GM18520 (cell line): ENCODE measurements around the gene ZC3H12D.
A peak's percentile ranks its signal among the peaks of the same experiment; 100 is the strongest.
"Not testable (repeated sequence)": the region's sequence is repeated elsewhere in the genome, so short reads cannot be mapped to it uniquely, and the experiment has no call there.

ENCODE experiments used
- ATAC-seq: cut with Tn5 transposase; IDR thresholded peaks from one replicate; pipeline ENCODE4 v1.9.1; 2021; ENCODE audit not compliant: unreplicated experiment

Gene ZC3H12D

DNA sequence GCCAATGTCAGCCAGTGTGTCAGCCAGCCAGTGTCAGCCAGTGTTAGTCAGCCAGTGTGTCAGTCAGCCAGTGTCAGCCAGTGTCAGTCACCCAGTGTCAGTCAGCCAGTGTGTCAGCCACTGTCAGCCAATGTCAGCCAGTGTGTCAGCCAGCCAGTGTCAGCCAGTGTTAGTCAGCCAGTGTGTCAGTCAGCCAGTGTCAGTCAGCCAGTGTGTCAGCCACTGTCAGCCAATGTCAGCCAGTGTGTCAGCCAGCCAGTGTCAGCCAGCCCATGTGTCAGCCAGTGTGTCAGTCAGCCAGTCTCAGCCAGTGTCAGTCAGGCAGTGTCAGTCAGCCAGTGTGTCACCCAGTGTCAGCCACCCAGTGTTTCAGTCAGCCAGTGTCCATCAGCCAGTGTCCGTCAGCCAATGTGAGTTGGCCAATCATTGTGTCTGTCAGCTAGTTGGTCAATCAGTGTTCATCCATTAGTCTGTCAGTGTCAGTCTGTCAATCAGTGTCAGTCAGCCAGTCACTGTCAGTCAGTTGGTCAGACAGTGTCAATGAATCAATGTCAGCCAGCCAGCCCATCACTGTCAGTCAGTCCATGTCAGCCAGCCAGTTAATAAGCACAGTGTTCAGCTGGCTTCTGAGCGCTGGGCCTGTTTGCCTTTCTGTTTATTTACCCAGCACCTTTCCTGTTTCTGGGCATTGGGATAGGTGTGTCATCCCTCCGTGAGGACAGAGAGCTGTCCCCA, 40.3 kb downstream of the ZC3H12D start:
- not testable (repeated sequence) for ATAC-seq

DNA sequence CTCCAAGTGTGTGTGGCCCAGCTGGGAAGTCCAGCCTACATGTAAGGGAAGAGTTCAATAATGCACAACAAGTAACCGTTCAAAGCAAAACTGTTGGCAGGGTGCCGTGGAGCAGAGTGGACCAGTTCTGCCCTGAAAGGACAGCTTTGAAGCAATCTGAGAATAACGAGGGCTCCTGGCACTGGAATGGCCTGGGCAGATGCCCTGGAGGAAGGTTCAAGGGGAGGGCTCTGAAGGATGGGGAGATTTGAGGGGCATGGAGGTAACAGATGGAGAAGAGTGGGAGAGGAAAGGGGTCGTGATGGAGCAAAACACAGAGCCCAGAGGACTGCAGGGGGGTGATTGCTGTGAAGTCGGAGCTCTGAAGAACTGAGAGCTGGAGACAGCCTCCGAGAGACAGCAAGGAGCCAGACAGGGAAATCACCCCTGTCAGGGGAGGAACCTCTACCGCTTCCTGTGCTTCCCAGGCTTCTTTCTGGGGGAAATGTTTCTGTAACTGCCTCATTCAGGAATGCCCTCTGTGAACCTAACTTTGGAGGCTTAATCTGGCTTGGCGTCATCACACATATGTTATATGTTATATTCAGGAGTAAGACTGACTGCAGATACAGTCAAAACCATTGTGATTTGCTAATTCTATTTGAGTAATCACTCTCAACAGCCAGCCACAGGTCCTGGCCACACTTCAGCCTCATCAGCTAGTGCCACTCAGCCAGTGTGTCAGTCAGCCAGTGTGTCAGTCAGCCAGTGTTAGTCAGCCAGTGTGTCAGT, 41.2 kb downstream of the ZC3H12D start:
- no peak for ATAC-seq

DNA sequence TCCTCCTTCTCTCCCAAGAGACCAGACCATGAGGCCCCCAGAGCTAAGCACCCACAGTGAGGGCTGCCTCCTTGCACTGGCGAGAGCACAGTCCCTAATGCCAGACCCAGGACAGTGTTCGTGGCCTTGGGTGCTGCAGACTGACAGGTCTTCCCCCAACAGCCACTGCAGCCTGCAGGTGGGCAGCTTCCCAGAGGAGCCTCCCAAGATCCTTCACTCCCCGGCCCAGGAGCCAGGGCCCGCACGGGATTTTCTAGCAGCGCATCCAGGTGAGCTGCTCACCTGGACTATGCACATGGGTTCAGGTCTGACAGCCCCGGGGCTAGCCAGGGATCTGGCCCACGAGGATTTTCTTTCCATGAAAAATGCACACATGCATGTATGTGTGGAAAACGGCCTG, 43.1 kb downstream of the ZC3H12D start:
- no peak for ATAC-seq

DNA sequence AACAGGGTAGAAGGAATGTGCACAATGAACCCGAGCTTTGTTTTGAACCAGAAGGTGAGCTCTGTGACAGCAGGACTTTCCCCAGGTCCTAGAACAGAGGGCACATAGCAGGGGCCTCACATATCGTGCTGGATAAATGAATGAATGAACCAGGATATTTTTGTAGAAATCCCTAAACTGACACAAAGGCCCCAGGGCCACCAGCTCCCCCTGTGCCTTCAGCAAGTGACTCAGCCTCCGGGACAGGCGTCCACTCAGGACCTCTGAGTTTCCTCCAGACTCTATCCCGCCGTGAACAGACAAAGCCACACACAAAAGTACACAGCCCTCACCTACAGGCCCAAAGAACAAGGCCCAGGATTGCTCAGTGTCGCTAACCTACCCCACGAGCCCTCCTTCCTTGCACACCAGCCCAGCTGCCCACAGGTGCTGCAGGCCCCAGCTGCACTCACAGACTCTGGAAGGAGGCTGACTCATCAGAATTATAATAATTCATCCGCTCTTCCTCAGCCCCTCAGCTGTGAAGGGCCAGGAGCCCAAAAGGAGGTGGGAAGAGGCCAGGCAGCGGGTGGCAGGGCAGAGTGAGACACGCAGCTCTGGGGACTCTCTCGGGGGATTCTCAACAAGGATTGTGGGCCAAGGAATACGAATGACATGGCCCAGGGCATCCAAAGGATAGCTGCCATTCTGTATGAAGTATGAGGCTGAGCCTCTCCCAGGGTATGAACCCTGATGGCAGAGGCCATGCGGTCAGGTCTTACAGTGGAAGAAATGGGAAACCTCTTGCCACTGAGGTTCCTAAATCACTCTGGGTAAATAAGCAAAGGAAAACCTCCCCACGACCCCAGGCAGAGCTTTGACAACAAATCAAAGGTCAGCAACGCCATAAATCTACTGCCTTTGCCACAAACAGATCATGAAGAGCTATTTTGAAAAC, 43.8 kb downstream of the ZC3H12D start:
- no peak for ATAC-seq

DNA sequence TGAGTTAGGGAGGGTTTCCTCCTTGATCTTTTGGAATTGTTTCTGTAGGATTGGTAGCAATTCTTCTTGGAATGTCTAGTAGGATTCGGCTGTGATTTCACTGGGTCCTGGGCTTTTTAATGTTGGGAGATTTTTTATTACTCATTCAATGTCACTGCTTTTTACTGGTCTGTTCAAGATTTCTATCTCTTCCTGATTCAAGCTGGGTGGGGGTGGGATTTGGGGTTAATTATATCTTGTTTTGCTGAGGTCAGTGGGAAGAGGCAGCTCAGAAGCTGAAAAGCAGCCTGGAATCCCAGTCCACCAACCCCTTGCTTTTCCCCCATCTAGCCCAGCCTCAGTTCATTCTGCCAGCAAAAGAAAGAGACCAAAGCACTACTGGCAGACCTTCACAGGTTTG, 45.2 kb downstream of the ZC3H12D start:
- no peak for ATAC-seq

DNA sequence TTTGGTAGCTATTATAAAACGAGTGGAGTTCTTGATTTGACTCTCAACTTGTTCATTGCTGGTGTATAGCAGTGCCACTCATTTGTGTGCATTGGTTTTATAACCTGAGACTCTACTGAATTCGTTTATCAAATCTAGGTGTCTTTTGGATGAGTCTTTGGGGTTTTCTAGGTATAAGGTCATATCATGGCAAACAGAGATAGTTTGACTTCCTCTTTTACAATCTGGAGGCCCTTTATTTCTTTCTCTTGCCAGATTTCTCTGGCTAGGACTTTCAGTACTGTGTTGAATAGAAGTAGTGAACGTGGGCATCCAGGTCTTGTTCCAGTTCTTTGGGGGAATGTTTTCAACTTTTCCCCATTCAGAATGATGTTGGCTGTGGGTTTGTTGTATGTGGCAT, 46.0 kb downstream of the ZC3H12D start:
- ATAC-seq, result no peak

DNA sequence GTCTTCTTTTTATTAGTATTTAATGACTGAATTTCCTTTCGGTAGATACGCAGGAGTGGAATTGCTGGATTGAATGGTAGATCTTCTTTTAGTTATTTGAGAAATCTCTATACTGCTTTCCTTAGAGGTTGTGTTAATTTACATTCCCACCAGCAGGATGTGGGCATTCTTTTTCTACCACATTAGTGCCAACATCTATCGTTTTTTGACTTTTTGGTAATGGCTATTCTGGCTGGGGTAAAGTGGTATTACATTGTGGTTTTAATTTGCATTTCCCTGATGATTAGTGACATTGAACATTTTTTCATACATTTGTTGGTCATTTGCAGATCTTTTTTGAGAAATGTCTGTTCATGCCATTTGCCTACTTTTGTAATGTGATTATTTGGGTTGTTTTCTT, 47.6 kb downstream of the ZC3H12D start:
- ATAC-seq, result no peak

DNA sequence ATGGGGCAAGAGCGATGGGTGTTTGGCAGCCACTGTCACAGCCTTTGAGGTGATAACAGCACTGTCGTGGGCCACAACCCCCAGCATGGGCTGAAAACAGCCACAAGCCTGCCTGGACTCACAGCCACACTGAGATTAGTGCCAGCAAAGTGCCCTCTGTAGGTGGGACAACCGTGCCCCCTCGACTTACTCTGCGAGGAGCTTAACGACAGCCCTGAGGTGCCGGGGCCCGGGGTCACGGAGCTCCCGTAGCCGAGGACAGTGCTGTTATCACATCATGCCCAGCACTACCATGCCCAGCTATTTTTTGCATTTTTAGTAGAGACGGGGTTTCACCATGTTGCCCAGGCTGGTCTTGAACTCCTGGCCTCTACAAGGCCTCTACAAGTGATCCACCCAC, 48.2 kb downstream of the ZC3H12D start:
- ATAC-seq, result no peak

DNA sequence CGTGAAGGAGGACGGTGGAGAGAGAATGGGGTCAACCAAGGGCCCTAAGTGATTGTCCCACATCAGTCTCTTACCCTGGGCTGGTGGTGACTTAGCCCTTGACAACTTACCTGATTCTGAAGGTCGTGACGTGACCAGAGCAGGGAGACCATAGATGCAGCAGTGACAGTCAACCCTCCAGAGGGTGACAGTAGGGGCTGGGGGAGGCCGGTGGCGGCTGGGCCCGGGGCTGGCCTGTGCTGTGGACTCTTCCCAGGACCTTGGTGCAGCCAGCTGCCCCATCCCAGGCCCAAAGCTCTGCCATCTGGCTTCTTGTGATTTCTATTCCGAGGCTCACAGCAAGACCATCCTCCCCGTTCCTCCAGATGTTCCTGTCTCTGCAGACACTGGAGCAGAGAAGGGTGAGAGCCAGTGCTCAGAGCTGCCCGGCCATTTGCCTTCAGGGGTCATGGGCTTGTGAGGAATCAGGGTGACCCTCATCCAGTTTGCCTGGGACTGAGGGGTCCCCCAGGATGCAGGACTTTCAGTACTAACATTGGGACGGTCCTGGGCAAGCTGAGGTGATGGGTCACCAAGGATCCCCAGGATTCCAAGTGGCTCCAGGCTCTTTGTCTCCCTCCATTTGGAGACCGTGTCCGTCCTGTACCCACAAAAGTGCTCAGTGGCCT, 48.8 kb downstream of the ZC3H12D start:
- ATAC-seq, result no peak

DNA sequence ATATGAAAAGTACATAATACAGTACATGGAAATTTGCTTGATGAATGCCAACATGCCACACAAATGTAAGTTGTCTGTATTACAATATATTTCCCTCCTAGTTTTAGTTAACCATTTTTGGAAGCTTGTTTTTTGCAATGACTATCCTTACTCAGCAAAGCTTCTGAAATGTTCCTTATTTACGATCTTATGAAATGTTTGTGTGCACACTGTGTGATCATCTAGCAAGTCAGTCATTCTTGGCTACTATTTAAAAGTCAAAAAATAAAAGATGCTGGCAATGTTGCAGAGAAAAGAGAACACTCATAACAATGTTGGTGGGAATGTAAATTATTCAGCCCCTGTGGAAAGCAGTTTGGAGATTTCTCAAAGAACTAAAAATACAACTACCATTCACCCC, 50.9 kb downstream of the ZC3H12D start:
- no peak for ATAC-seq

DNA sequence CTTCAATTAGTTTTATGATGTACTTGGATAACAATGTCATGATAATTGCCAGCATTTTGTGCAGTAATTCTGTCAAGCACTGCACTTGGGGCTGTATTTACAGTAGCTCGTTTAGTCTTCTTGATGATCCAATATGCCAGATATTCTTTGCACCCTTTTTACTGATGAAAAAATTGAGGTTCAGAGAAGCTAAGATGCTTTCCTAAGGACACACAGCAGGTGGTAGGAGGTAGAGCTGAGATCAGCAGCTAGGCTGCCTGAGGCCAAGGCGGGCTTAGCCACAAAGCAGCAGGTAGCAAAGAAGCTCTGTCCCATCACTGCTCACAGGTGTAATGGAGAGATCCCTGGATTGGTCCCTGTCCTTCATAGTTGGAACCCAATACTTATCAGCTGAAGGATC, 51.4 kb downstream of the ZC3H12D start:
- ATAC-seq, result no peak

DNA sequence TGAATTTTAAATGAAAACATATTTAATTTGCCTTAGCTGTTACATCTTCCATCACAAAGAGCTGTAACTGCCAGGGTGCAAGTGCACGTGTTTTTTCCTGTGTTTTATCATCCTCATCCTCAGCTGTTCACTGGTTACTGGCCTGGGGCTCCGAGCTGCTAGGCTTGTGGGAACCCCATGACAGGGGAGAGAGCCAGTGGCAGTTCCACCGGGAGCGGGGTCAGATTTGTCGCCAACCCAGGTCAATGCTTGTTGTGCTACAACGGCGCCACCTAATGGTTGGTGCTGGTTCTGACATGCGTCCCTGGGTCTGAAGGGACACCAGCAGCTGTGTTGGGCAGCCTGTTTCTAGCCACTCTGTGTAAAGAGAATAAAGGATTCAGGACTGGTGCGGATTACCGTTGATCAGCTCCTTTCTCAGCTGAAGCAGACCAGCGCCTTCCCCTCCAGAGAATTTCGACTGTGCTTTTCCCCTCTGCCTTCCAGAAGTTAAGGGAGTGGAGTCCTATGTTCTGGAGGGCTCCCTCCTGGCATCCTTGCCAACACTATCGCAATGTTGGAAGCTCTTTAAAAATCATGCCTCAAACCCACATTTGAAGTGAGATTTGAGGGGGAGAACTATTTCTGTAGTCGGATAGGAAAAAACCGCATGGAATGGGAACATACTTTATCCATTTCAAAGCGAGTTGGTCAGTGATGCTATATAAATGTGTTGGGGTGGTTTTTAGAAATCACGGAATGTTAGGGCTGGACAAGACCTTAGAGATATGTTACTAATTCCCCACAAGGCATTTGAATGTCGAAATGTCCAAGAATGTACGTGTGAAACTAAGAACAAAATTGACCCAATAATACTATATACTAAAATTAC, 52.7 kb downstream of the ZC3H12D start:
- peak; percentile 81 for ATAC-seq

DNA sequence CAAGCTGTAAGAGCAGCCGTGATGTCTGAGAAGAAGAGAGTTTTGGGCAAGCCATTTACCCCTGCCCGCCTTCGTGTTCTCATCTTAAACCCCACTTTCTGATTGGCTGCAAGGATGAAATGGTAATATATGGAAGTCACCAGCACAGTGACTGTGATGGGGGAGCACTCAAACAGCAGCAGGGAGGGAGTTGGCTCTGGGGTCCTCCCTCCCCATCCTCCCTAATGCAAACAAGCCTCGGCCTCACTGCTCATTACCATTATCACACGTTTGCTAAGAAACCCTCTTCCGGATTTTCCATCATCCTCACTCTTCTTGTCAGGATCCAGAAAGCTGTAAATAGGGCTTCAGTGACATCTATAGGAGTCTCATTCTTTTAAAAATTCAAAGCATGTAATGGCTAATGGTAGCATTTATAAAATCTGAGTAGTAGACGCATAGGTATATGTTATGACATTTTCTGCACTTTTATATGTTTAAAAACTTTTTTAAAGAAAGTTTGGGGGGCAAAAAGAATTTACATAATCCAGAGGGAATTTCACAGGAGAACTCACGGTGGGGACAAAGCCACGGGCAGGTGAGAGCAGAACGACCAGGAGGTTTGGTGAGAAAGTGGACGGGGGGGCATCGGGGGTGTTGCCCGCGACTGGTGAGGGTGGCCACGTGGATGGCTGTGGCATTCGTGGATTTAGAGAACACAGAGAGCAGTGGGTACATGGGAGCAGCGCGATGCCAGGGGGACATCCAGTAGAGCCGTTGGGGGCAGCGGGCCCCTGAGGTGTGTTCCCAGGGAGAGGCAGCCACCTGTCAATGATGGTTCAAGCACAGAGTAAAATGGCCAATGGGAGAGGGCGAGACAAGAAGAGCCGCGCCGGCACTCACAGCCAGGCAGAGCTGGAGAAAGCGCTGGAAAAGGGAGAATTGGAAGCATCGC, 55.1 kb downstream of the ZC3H12D start:
- ATAC-seq, result no peak

DNA sequence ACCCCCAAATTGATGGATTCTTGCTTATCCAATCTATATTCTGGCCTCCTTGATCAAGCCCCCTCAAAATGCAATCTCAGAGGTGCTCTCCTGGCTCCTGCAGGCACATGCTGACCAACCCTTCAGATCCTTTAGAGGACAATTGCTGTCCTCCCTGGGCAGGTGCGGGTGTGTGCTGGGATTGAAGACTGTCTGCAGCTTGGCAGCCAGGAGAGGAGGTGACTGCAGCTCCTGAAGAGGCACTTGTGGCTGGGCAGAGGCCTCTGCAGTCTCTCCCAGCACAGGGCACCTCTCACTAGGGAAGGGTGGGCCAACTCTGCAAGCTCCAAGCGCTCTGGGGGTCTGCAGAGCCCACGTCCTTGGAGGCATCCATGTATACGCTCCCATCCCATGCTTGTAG, 56.2 kb downstream of the ZC3H12D start:
- ATAC-seq, result no peak

DNA sequence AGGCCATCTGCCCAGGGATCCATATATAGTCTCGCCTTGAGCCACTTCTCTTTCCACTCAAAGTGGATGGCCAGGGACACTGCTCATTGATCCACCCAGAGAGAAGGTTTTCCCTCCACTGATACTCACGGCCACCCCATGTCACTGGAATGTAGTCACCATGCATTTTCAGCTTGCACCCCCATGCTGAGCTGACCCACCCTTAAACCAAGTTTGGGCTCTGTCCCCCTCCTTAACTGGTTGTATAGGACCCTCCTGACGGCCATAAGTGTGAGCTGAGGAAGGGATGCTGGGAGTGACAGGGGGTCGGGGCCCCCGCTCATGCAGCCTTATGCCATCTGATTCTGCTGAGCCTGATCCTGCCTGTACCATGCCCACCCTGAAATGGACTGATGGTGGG, 59.1 kb downstream of the ZC3H12D start:
- no peak for ATAC-seq

DNA sequence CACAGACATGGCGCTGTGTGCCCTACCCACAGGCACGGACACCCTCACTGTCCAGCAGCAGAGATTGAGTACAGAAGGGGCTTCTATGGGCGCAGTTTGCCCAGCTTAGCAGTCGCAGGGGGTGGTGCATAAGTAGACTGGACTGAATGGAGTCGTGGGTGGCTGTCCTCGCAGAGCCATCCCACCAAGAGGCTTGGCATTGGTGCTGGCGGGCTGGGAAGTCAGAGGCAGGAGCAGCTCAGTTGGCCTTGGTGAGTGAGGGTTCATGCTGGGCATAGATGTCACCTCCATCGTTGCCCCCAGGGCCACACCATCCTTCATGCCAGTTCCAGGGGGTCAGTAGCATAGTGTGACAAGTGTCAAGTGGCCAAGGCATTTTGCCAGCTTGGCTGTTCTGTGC, 59.6 kb downstream of the ZC3H12D start:
- ATAC-seq, result no peak

DNA sequence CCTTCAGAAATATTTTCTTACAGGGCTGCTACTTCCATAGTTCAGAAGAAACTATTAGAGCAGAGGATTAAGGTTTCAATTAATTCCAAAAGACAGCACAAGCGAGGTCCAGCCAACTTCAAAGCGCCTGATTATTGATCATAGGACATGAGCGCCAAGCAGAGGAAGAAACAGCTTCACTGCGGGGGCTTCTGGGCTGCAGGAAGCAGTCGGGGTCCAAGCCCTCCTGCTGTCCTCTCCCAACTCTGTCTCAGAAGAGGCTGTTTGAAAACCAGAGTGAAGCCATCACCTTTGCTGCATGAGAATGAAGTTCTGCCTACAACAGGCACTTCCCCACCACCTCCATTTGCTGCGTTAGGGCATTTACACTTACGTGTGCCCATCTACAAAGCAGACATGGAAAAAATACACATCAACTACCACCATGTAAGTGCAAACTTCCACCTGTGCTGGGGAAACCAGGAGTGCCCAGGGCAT, 60.8 kb downstream of the ZC3H12D start:
- no peak for ATAC-seq

DNA sequence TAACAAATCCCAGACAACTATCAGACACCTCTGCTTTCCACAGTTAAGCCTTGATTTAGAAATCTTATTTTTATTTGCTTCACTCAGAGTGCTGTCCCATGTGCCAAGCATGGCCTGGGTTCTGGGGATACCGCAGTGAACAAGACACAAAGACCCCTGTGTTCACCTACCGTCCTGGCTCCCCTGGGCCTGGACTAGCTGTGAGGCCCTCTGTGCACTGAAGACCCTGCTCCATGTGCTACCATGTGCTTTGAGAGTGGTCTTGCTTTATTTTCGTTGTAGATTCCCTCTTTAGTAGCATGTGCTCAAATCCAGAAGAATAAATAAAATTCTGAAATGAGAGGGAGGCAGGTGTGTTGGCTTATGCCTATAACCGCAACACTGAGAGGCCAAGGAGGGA, 62.2 kb downstream of the ZC3H12D start:
- ATAC-seq, result no peak

DNA sequence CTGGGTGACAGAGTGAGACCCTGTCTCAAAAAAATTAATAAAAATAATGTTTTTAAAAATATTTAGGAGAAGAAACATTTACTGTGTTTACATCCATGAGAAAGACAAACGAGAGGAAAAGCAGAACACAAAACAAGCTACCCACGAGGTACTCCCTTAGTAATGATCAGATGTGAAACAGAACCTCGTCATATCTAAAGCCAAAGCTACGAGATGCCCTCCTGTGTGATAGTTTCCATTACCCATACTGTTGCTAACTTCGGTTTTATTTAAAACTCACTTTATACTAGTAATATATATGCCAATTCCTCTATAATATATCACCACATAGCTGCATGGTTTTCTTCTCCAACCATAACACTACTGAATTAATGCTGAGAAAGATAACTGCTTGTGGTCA, 63.7 kb downstream of the ZC3H12D start:
- ATAC-seq, result no peak
